GM23248 (cell line): ENCODE results near the gene NUDCD3. TPM values are rescaled to one million over a fixed set of nuclear protein-coding genes. Genes with fewer than 3 reads are reported as not detected.

Experiments
- DNase-seq: peaks from one replicate; pipeline ENCODE4 v3.0.0-alpha.2; 2015
- H2AFZ ChIP-seq: fragments of 200-600 bp; sonication (generic); 2 replicates; pipeline ENCODE4 v1.6.1; 2016; ENCODE audit warnings: antibody characterized with exemption
- H3F3A ChIP-seq: fragments of 200-600 bp; sonication (generic); 2 replicates; pipeline ENCODE4 v1.6.1; 2016; ENCODE audit warnings: mild to moderate bottlenecking, antibody characterized with exemption, mixed run types; ENCODE audit not compliant: insufficient read depth
- H3K27ac ChIP-seq: fragments of 200-600 bp; sonication (generic); 2 replicates; pipeline ENCODE4 v1.5.1; 2016; ENCODE audit warnings: mild to moderate bottlenecking
- H3K27me3 ChIP-seq: fragments of 200-600 bp; sonication (generic); replicated peaks from 2 replicates; pipeline ENCODE4 v1.6.1; 2016; ENCODE audit warnings: mild to moderate bottlenecking; ENCODE audit not compliant: insufficient read depth
- H3K36me3 ChIP-seq: fragments of 200-600 bp; sonication (generic); 2 replicates; pipeline ENCODE4 v1.6.1; 2016; ENCODE audit warnings: low read depth, mild to moderate bottlenecking
- H3K4me1 ChIP-seq: fragments of 200-600 bp; sonication (generic); 2 replicates; pipeline ENCODE4 v1.6.1; 2016; ENCODE audit warnings: mild to moderate bottlenecking; ENCODE audit not compliant: insufficient read depth
- H3K4me2 ChIP-seq: fragments of 200-600 bp; sonication (generic); one replicate; pipeline ENCODE4 v1.6.1; 2016; ENCODE audit warnings: mild to moderate bottlenecking; ENCODE audit not compliant: unreplicated experiment
- H3K4me3 ChIP-seq: fragments of 200-600 bp; sonication (generic); 2 replicates; pipeline ENCODE4 v1.5.1; 2016; ENCODE audit warnings: mild to moderate bottlenecking
- H3K79me2 ChIP-seq: fragments of 200-600 bp; sonication (generic); 2 replicates; pipeline ENCODE4 v1.6.1; 2016; ENCODE audit warnings: mild to moderate bottlenecking; ENCODE audit not compliant: insufficient read depth
- H3K9ac ChIP-seq: fragments of 200-600 bp; sonication (generic); 2 replicates; pipeline ENCODE4 v1.6.1; 2016; ENCODE audit warnings: mild to moderate bottlenecking
- H3K9me2 ChIP-seq: fragments of 200-600 bp; sonication (generic); 2 replicates; pipeline ENCODE4 v1.6.1; 2016; ENCODE audit warnings: mixed run types, mild to moderate bottlenecking, moderate library complexity; ENCODE audit not compliant: insufficient read depth
- H3K9me3 ChIP-seq: fragments of 200-600 bp; sonication (generic); one replicate; pipeline ENCODE4 v1.6.1; 2017; ENCODE audit warnings: low read depth
- H4K20me1 ChIP-seq: fragments of 200-600 bp; sonication (generic); 2 replicates; pipeline ENCODE4 v1.6.0; 2016; ENCODE audit not compliant: insufficient read depth
- EZH2 ChIP-seq: fragments of 200-600 bp; sonication (generic); IDR thresholded peaks from 2 replicates; pipeline ENCODE4 v1.6.1; 2018; ENCODE audit warnings: antibody characterized with exemption, mild to moderate bottlenecking; ENCODE audit not compliant: insufficient read depth, poor library complexity, severe bottlenecking
- EZH2phosphoT487 ChIP-seq: fragments of 200-600 bp; sonication (generic); IDR thresholded peaks from 2 replicates; pipeline ENCODE4 v1.6.1; 2018; ENCODE audit warnings: antibody characterized with exemption, moderate library complexity, mild to moderate bottlenecking, low read depth; ENCODE audit not compliant: insufficient read depth
- WGBS, 2 experiments: methylation state at CpG; one replicate each; pipeline ENCODE4 v1.1.6; 2015 to 2017; ENCODE audit warnings: low lambda C conversion rate in 2 of 2, low coverage in 1 of 2; ENCODE audit errors: missing lambda C conversion rate in 2 of 2; 5-methylcytosine and 5-hydroxymethylcytosine counted together
- in situ Hi-C: fragments of 300-500 bp; cut with MboI; formaldehyde crosslinking; loops from 2 replicates; pipeline ENCODE4 v1.15.0; 2020
- polyA plus RNA-seq: library from polyadenylated mRNA; unstranded; fragments of >200 nt; fragmentation: Nextera tagmentation; extraction: Ambion mirVana; gene quantifications from 2 replicates; pipeline ENCODE4 v1.2.1, GENCODE V29; 2016
- total RNA-seq: library from RNA; depleted of rRNA; stranded (reverse); fragments of >200 nt; shearing (Covaris generic); gene quantifications from 2 replicates; pipeline ENCODE4 v1.2.3, GENCODE V29; 2014

Gene NUDCD3
- total and polyA plus RNA-seq, 2 experiments from 2014 or later, result 56.7 to 79.1 TPM

- no peaks in the 10 kb centered on the region for H3K4me1 ChIP-seq
- in situ Hi-C loops, result no loop called here
- no peak for TF ChIP-seq EZH2phosphoT487
- TF ChIP-seq EZH2, result no peak
- H3K79me2 ChIP-seq, result no peaks in the 10 kb centered on the region
- H3F3A ChIP-seq, result no peaks in the 10 kb centered on the region
- no peak overlapping the region for H2AFZ ChIP-seq
- H3K27me3 ChIP-seq, result peaks cover 1% of the 10 kb centered on the region; the same call in 1 of the 2 replicates
- H3K9me2 ChIP-seq, result no peaks in the 10 kb centered on the region
- no peak overlapping the region for H3K27ac ChIP-seq
- WGBS, 2 experiments, result 90 to 95% methylated on average over 5 of the region's 5 CpGs
- H3K9ac ChIP-seq, result no peak overlapping the region
- no peak for DNase-seq
- H3K36me3 ChIP-seq, result no peaks in the 10 kb centered on the region
- no peaks in the 10 kb centered on the region for H3K9me3 ChIP-seq
- no peaks in the 10 kb centered on the region for H4K20me1 ChIP-seq
- no peak overlapping the region for H3K4me2 ChIP-seq
- H3K4me3 ChIP-seq, result no peak overlapping the region
Measured at GRCh38 chr7:44497155-44498027, 6.9 kb upstream of the NUDCD3 start.

- TF ChIP-seq EZH2phosphoT487 (no peak), EZH2 (no peak)
Measured at GRCh38 chr7:44496385-44496784, 5.9 kb upstream of the NUDCD3 start.

DNA sequence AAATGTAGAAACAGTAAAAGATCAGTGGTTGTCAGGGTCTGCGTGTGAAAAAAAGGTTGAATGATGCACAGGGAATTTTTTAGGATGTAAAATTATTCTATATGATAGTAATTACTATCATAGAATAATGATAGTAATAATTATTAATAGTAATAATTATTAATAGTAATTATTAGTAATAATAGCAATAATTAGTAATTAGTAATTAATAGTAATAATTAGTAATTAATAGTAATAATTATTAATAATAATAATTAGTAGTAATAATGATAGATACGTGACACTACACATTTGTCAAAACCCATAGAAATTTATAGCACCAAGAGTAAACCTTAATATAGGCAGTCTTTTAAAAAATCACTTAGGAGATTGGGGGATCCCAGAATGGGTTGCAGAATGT is 4.5 kb upstream of the NUDCD3 start:
- H3K4me3 ChIP-seq, result no peak overlapping the region
- no peaks in the 10 kb centered on the region for H3K36me3 ChIP-seq
- no peak overlapping the region for H2AFZ ChIP-seq
- no peaks in the 10 kb centered on the region for H3K27me3 ChIP-seq
- H3K4me1 ChIP-seq, result no peaks in the 10 kb centered on the region
- DNase-seq, result no peak
- no peak overlapping the region for H3K27ac ChIP-seq
- no peak overlapping the region for H3K4me2 ChIP-seq
- H3K79me2 ChIP-seq, result peaks cover 4% of the 10 kb centered on the region; the same call in 1 of the 2 replicates
- H3K9me2 ChIP-seq, result no peaks in the 10 kb centered on the region
- no peak overlapping the region for H3K9ac ChIP-seq
- no peaks in the 10 kb centered on the region for H4K20me1 ChIP-seq
- in situ Hi-C loops, result no loop called here
- 62 to 68% methylated on average over 2 of the region's 2 CpGs for WGBS, 2 experiments
- H3F3A ChIP-seq, result no peaks in the 10 kb centered on the region
- H3K9me3 ChIP-seq, result no peaks in the 10 kb centered on the region
- no peak for TF ChIP-seq EZH2
- TF ChIP-seq EZH2phosphoT487, result no peak

More at GRCh38 chr7:44496385-44496784, 5.9 kb upstream of the NUDCD3 start:
- no peaks in the 10 kb centered on the region for H3K36me3 ChIP-seq
- H3K27me3 ChIP-seq, result no peaks in the 10 kb centered on the region
- no peaks in the 10 kb centered on the region for H3K9me3 ChIP-seq
- no peak overlapping the region for H3K4me2 ChIP-seq
- no peaks in the 10 kb centered on the region for H3K4me1 ChIP-seq
- H3F3A ChIP-seq, result no peaks in the 10 kb centered on the region
- no peaks in the 10 kb centered on the region for H3K79me2 ChIP-seq
- WGBS, 2 experiments, result 31 to 40% methylated on average over 1 of the region's 1 CpG
- DNase-seq, result no peak
- no peak overlapping the region for H2AFZ ChIP-seq
- H4K20me1 ChIP-seq, result no peaks in the 10 kb centered on the region
- no peak overlapping the region for H3K27ac ChIP-seq
- no peaks in the 10 kb centered on the region for H3K9me2 ChIP-seq
- in situ Hi-C loops, result no loop called here
- no peak overlapping the region for H3K4me3 ChIP-seq
- H3K9ac ChIP-seq, result no peak overlapping the region

GRCh38 chr7:44491229-44491628 is 771 bp upstream of the NUDCD3 start:
- no peaks in the 10 kb centered on the region for H3K27me3 ChIP-seq
- peak overlapping the region; percentile 96 for H3K27ac ChIP-seq
- no peaks in the 10 kb centered on the region for H3F3A ChIP-seq
- H3K4me3 ChIP-seq, result peak overlapping the region; percentile 96
- peaks cover 41% of the 10 kb centered on the region for H3K79me2 ChIP-seq
- no peaks in the 10 kb centered on the region for H3K9me3 ChIP-seq
- H2AFZ ChIP-seq, result peak overlapping the region; percentile 97
- H3K9ac ChIP-seq, result peak overlapping the region; percentile 94
- in situ Hi-C loops, result no loop called here
- no peaks in the 10 kb centered on the region for H3K36me3 ChIP-seq
- H3K9me2 ChIP-seq, result no peaks in the 10 kb centered on the region
- TF ChIP-seq EZH2, result no peak
- TF ChIP-seq EZH2phosphoT487, result no peak
- WGBS, 2 experiments, result 0 to 1% methylated on average over 3 of the region's 3 CpGs
- DNase-seq, result no peak
- H3K4me1 ChIP-seq, result peaks cover 22% of the 10 kb centered on the region
- no peaks in the 10 kb centered on the region for H4K20me1 ChIP-seq
- H3K4me2 ChIP-seq, result peak overlapping the region; percentile 93

GRCh38 chr7:44489955-44490350 is 505 bp downstream of the NUDCD3 start:
- peaks cover 54% of the 10 kb centered on the region for H3K79me2 ChIP-seq
- peak; percentile 76 for DNase-seq

More at GRCh38 chr7:44489955-44490350, 505 bp downstream of the NUDCD3 start:
- Histone ChIP-seq H3K9ac (peak overlapping the region; percentile 94), H3K4me3 (peak overlapping the region; percentile 96), H4K20me1 (no peaks in the 10 kb centered on the region), H3K9me3 (no peaks in the 10 kb centered on the region), H3K4me1 (peaks cover 22% of the 10 kb centered on the region), H3K9me2 (no peaks in the 10 kb centered on the region), H3K4me2 (peak overlapping the region; percentile 93), H3F3A (no peaks in the 10 kb centered on the region), H3K27ac (peak overlapping the region; percentile 96), H3K36me3 (no peaks in the 10 kb centered on the region), H2AFZ (peak overlapping the region; percentile 97), H3K27me3 (no peaks in the 10 kb centered on the region)
- in situ Hi-C loops, result no loop called here
- TF ChIP-seq EZH2phosphoT487 (no peak), EZH2 (no peak)
- WGBS, 2 experiments, result 0 to 1% methylated on average over 19 of the region's 19 CpGs
